HG03060 (cell line): ENCODE results near the gene FRK.

Experiments used
- ATAC-seq: cut with Tn5 transposase; IDR thresholded peaks from one replicate; pipeline ENCODE4 v1.9.1; 2021; ENCODE audit warnings: low read depth, moderate number of reproducible peaks; ENCODE audit not compliant: unreplicated experiment

Gene FRK

GRCh38 chr6:116036885-116037284, 23.8 kb downstream of the FRK start:
- no peak for ATAC-seq

DNA sequence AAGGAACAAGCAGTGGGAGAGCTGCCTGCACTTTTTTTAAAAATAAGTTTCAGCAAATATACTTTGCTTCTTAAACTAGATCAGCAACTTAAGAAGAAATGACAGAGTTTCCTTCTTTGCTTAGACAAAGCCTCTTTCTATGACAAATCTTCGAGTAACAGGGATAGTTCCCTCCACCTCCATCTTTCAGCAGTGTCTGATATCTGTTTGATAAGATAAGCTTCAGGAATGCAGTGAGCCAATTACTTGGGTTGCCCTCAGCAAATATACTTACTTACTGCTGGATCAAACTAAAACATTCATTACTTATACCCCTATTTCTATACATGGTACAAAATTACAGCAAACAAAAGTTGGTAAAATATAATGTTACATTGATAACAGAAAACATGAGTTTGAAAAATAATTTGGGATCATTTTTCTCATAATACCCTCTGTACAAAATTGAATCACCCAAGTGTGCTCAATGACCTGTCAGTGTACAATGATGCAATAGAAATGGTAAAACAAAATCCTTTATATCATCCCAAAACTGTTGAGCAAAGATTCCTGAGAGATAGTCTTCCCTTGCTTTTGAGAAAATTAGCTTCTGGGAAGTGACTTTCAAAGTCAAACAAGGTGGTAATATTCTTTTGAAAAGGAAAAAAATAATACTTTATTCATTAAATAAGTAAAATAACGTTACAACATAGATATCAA, 24.5 kb downstream of the FRK start:
- ATAC-seq, result no peak

DNA sequence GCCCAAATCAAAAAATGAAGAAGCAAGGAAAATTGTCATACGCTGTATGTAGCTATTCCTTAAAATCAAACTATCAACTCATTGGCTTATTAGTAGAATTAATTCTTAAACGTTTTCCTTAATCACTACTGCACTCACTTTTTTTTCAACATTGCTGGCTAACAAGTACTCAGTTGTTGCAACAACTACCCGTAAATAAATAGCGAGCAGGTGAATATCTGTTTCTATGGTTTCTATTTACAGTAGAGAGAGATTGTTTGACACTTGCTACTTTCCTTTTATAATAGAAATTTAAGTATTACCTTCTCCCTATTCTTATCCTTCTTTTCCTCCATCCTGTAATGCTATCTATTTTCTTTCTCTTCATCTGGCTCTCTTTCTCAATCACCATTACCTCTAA, 25.1 kb downstream of the FRK start:
- ATAC-seq, result no peak

- no peak for ATAC-seq
These were observed 26.4 kb downstream of the FRK start for GRCh38 chr6:116034327-116034726.

DNA sequence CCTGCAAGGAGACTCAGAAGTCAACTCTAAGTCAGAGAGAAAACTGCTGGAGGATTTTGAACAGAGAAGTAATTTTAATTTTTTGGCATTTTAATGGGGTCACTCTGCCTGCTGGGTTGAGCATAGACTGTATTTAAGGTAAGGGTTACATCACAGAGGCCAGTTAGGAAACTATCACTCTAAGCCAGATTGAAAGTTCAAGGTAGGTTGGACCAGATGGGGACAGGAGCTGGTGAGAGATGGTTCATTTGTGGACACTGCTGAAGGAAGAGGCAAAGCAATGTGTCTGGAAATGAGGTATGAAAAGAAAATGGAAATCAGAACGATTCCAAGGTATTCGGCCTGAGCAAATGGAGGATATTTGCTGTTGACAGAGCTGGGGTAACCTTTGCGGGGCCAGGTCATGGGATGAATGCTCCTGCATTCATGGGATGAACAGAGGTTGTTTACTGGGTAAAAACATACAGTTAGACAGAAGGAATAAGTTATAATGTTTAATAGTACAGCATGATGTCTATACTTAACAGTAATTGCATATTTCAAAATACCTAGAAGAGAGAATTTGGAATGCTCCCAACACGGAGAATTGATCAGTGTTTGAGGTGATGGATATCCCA, 26.9 kb downstream of the FRK start:
- ATAC-seq, result no peak

DNA sequence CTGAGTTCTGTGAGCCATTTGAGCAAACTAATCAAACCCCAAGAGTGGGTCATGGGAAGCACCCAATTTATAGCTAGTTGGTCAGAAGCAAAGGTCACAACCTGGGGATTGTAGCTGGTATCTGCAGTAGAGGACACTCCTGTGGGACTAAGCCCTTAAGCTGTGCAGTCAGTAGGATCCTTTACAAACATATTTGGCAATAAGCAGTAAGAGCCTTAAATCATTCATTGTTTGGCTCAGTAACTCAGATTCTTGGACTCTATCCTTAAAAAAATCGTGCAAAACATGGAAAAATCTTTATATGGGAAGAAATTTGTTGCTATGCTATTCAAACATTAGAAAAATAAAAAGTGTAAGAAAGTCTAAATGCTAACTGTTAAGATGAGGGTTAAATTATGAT, 29.9 kb downstream of the FRK start:
- no peak for ATAC-seq

DNA sequence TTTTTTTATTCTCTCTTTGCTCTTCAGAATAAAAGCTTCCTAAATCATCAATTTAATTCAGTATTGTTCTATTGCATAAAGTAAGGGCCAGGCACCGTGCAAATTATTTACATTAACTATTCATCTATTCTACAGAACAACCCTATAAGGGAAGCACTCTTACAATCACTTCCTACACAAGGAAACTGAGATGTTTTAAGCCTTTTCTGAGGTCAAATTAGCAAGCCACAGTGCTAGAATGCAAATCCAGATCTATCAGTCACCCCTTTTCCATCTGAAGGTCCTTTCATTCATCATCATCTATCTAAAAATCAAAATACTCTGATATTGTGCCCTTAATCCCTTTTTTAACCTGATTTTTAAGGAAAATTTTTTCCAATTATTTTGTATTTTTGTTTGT, 31.2 kb downstream of the FRK start:
- ATAC-seq, result peak; percentile 45

GRCh38 chr6:116028233-116028632, 32.5 kb downstream of the FRK start:
- ATAC-seq, result no peak

DNA sequence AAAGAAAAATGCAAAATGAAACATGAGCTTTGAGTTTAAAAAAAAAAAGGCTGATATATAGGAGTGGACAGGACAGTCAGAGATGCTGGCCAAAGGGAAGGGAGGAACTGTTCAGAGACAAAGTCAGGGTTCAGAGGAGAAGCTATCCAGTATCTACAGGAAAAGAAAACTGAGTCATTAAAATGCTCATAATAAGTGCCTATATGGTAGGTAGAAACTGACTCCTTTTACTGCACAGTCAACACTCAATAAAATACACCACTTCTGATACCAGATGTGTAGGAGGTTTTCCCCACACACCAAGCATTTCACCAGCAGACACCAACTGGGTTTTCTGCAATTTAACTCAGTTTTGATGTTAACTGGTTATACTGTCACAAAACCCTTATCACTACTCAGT, 32.9 kb downstream of the FRK start:
- ATAC-seq, result no peak

DNA sequence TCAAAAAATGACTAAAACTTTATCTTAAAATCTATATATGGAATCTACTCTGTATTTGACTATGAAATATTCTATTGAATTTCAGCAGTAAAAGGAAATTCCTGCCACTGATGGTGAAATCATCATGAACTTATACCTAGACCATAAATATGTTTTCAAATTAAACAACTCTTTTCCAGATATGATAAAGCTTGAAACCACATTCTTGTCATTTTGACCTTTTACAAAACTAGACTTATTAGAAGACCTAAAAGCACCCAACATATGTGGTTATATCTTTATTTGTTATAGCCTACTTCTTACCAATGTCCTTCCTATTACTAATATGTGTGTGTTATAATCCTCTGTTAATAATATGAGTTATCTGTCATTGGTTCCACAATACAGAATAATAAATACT, 35.3 kb downstream of the FRK start:
- ATAC-seq, result no peak

- no peak for ATAC-seq
These were observed 37.7 kb downstream of the FRK start for GRCh38 chr6:116022841-116023445.

- no peak for ATAC-seq
These were observed 40.0 kb downstream of the FRK start for GRCh38 chr6:116020738-116021137.

DNA sequence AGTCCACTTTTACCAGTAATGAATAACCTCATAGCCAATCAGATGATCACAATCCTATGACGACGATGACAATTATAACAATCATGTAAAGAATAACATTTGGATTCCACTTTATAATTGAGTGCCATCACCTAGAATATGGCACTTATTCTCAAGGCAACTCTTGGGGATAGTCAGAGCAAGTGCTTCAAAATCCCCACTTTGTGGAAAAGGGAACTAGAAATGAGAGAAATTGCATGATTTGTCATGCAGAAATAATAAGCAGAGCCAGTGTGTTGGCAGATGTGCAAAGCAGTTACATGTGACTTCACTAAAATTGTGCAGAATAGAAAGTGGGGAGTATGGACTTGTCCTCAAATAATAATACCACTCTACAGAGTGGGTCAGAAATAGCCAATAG, 41.3 kb downstream of the FRK start:
- ATAC-seq, result peak; percentile 92

GRCh38 chr6:116018976-116019375, 41.7 kb downstream of the FRK start:
- ATAC-seq, result no peak

GRCh38 chr6:116017546-116018295, 43.0 kb downstream of the FRK start:
- ATAC-seq, result no peak

DNA sequence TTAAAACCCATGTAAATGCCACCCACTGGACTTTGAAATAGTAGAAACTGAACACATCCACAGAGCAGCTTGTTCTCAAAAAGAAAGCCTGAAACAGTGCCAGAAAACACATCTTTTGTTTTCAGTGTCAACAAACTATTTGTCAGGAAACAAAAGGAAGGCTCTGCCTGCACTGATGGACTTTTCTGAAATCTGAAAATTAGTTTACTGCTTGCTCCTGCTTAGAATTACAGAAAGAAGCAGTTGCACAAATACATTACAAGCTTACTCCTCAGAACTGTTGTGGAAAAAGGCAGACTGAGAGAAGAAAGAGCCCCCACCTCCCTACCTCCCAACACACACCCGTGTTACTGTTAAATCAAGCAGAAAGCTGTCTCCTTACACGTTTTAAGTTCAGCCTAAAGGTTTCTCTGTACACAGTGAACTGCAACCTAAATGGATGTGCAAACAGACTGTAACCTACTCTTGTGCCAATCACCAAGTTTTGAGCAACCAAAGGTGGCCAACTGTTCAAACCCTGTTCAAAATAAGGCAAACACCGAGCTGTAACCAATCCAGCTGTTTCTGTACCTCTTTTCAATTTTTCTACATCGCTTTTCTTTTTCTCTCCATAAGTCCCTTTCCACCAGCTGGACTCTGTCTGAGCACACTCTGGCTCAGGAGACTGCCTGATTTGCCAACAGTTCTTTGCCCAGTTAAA, 43.7 kb downstream of the FRK start:
- no peak for ATAC-seq

GRCh38 chr6:116015983-116016382, 44.7 kb downstream of the FRK start:
- ATAC-seq, result no peak

DNA sequence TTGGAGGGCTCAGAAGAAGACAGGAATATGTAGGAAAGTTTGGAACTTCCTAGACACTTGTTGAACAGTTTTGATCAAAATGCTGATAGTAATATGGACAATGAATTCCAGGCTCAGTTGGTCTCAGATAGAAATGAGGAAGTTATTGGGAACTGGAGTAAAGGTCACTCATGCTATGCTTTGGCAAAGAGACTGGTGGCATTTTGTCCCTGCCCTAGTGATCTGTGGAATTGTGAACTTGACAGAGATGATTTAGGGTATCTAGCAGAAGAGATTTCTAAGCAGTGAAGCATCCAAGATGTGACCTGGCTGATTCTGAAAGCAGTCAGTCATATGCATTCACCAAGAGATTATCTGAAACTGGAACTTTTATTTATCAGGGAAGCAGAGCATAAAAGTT, 45.1 kb downstream of the FRK start:
- ATAC-seq, result no peak

DNA sequence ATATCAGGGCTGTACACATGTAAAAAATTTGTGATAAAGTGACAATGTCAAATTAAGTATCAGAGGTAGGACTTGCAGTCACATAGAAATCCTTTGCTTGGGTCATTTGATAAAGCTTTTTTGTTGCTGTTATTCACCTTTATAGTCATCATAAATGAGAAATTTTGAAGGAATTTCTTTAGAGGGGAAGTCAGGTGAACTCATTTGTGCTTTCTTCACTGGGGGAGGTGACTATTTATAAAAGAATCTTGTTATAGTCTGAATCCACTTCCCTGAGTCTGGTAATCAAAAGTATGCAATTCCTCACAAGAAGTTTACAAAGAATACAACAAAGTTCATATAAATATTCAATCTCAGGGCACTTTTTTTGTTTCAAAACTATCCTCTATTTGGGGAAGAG, 47.7 kb downstream of the FRK start:
- ATAC-seq, result no peak

GRCh38 chr6:116012471-116012949, 48.2 kb downstream of the FRK start:
- no peak for ATAC-seq

GRCh38 chr6:116011520-116011919, 49.2 kb downstream of the FRK start:
- ATAC-seq, result peak; percentile 55
